SK-N-SH treated with all-trans-retinoic acid at 6 μM for 48 hours (cell line): Measurements from ENCODE around the gene WBP11.
A peak's percentile ranks its signal among the peaks of the same experiment; 100 is the strongest.

Experiments used
- ATAC-seq: fragments of 200-7000 bp; cut with Tn5 transposase; 3 replicates; pipeline ENCODE4 v1.9.1; 2020; ENCODE audit warnings: mild to moderate bottlenecking, moderate library complexity
- ARNTL ChIP-seq: fragments of 450-650 bp; formaldehyde crosslinking; IDR thresholded peaks from 2 replicates; pipeline ENCODE4 v1.5.0; 2020; ENCODE audit warnings: low read depth, mild to moderate bottlenecking, moderate library complexity, borderline replicate concordance
- BACH2 ChIP-seq: fragments of 250-450 bp; sonication (Bioruptor Pico); IDR thresholded peaks from 2 replicates; pipeline ENCODE4 v1.9.0; 2021; ENCODE audit warnings: mild to moderate bottlenecking, borderline replicate concordance
- CSDC2 ChIP-seq: fragments of 250-450 bp; sonication (Bioruptor Pico); IDR thresholded peaks from 2 replicates; pipeline ENCODE4 v1.5.0; 2020; ENCODE audit warnings: mild to moderate bottlenecking, moderate library complexity
- ESRRG ChIP-seq: fragments of 250-450 bp; sonication (Bioruptor Pico); IDR thresholded peaks from 2 replicates; pipeline ENCODE4 v1.6.1; 2021; ENCODE audit warnings: mild to moderate bottlenecking
- ISL1 ChIP-seq: fragments of 250-450 bp; sonication (Bioruptor Pico); IDR thresholded peaks from 2 replicates; pipeline ENCODE4 v2.1.2; 2022; ENCODE audit warnings: mild to moderate bottlenecking, moderate library complexity
- OSR1 ChIP-seq: fragments of 250-450 bp; sonication (Bioruptor Pico); IDR thresholded peaks from 2 replicates; pipeline ENCODE4 v1.8.0; 2022; ENCODE audit warnings: moderate library complexity, mild to moderate bottlenecking, inconsistent platforms
- POU6F1 ChIP-seq: fragments of 250-450 bp; sonication (Bioruptor Pico); IDR thresholded peaks from 2 replicates; pipeline ENCODE4 v1.8.0; 2021; ENCODE audit warnings: low read depth, mild to moderate bottlenecking, moderate library complexity, borderline replicate concordance
- RARB ChIP-seq: fragments of 250-450 bp; sonication (Bioruptor Pico); IDR thresholded peaks from 2 replicates; pipeline ENCODE4 v1.8.0; 2021; ENCODE audit warnings: mild to moderate bottlenecking, moderate library complexity
- TCF4 ChIP-seq: fragments of 250-450 bp; sonication (Bioruptor Pico); IDR thresholded peaks from 2 replicates; pipeline ENCODE4 v1.8.0; 2021; ENCODE audit warnings: mild to moderate bottlenecking, moderate library complexity, borderline replicate concordance
- TOX ChIP-seq: fragments of 250-450 bp; sonication (Bioruptor Pico); IDR thresholded peaks from 2 replicates; pipeline ENCODE4 v1.8.0; 2021; ENCODE audit warnings: mild to moderate bottlenecking, moderate library complexity, borderline replicate concordance
- TSHZ2 ChIP-seq: fragments of 250-450 bp; sonication (Bioruptor Pico); IDR thresholded peaks from 2 replicates; pipeline ENCODE4 v1.5.0; 2020; ENCODE audit warnings: mild to moderate bottlenecking, moderate library complexity
- ZC3H10 ChIP-seq: fragments of 250-450 bp; sonication (Bioruptor Pico); IDR thresholded peaks from 2 replicates; pipeline ENCODE4 v1.5.1; 2021; ENCODE audit warnings: mild to moderate bottlenecking, moderate library complexity
- ZFP3 ChIP-seq: fragments of 250-450 bp; sonication (Bioruptor Pico); IDR thresholded peaks from 2 replicates; pipeline ENCODE4 v1.5.0; 2020; ENCODE audit warnings: mild to moderate bottlenecking, moderate library complexity
- ZFP30 ChIP-seq: fragments of 450-650 bp; formaldehyde crosslinking; IDR thresholded peaks from 2 replicates; pipeline ENCODE4 v1.5.0; 2022; ENCODE audit warnings: mild to moderate bottlenecking, moderate library complexity
- ZNF565 ChIP-seq: fragments of 450-650 bp; formaldehyde crosslinking; conservative IDR thresholded peaks from 2 replicates; pipeline ENCODE4 v1.5.0; 2020; ENCODE audit warnings: low read depth, mild to moderate bottlenecking, moderate library complexity
- TF ChIP-seq, protein P1 (sequence below): fragments of 250-450 bp; sonication (Bioruptor Pico); IDR thresholded peaks from 2 replicates; pipeline ENCODE4 v1.5.1; 2020; ENCODE audit warnings: low read depth, mild to moderate bottlenecking, moderate library complexity
- TF ChIP-seq, protein P2 (sequence below): fragments of 250-450 bp; sonication (Bioruptor Pico); IDR thresholded peaks from 2 replicates; pipeline ENCODE4 v1.5.1; 2021; ENCODE audit warnings: mild to moderate bottlenecking, moderate library complexity
- TF ChIP-seq, protein P3 (sequence below): fragments of 250-450 bp; sonication (Bioruptor Pico); IDR thresholded peaks from 2 replicates; pipeline ENCODE4 v1.8.0; 2020; ENCODE audit warnings: mild to moderate bottlenecking, moderate library complexity, borderline replicate concordance

Gene WBP11

DNA sequence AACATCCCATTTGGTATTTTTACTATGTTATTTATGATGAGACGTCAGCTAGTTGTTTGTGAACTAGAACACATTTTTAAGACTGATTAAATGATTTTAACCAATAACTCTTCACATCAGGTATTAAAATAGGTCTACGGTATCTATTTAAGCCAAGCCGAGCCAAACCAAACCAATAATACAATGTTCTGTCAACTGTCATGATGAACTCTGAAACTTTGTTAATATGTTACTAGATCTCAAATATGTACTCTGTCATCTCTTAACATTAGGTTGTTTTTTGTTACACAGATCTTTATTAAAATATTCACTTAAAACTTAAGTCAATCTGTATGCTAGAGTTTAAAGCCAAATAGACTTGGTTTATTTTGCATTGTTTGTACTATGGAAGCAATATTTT, 39.0 kb upstream of the WBP11 start (continued):
- TF ChIP-seq POU6F1 (no peak), OSR1 (CRISPR knock-in tag) (no peak), TCF4 (CRISPR knock-in tag) (no peak), CSDC2 (no peak)

DNA sequence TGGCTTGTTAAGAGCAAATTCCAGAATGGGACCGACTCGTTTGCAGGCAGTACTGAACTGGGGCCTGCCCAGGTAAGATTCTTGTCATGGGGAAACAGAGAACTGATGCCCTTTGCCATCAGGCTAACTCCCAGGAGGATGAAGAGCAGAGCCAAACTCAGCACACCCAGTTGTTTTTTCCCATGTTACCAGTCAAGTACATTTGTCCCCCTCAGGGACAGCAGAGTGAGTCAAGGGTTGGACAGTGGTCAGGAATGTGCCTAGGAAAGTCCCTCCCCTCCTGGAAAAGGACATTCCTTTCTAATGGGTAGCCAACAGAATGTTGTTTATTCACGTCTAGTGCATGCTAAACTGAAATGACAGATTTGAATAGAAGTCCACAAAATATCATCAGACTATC, 38.5 kb upstream of the WBP11 start:
- ATAC-seq = peak; percentile 73
- TF ChIP-seq ISL1 (CRISPR knock-in tag) = peak; percentile 86
- no peak for TF ChIP-seq RARB (CRISPR knock-in tag)
- TF ChIP-seq, protein P1, sequence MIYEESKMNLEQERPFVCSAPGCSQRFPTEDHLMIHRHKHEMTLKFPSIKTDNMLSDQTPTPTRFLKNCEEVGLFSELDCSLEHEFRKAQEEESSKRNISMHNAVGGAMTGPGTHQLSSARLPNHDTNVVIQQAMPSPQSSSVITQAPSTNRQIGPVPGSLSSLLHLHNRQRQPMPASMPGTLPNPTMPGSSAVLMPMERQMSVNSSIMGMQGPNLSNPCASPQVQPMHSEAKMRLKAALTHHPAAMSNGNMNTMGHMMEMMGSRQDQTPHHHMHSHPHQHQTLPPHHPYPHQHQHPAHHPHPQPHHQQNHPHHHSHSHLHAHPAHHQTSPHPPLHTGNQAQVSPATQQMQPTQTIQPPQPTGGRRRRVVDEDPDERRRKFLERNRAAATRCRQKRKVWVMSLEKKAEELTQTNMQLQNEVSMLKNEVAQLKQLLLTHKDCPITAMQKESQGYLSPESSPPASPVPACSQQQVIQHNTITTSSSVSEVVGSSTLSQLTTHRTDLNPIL (CRISPR knock-in tag) = peak; percentile 35; the same call in 1 of the 2 replicates
- TF ChIP-seq, all 23 proteins: peak for 2

- no peak for ATAC-seq
- no peak for TF ChIP-seq BACH2
- TF ChIP-seq, protein P2, sequence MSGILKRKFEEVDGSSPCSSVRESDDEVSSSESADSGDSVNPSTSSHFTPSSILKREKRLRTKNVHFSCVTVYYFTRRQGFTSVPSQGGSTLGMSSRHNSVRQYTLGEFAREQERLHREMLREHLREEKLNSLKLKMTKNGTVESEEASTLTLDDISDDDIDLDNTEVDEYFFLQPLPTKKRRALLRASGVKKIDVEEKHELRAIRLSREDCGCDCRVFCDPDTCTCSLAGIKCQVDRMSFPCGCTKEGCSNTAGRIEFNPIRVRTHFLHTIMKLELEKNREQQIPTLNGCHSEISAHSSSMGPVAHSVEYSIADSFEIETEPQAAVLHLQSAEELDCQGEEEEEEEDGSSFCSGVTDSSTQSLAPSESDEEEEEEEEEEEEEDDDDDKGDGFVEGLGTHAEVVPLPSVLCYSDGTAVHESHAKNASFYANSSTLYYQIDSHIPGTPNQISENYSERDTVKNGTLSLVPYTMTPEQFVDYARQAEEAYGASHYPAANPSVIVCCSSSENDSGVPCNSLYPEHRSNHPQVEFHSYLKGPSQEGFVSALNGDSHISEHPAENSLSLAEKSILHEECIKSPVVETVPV = no peak
- no peak for TF ChIP-seq TOX (CRISPR knock-in tag)
- TF ChIP-seq ZNF565 = no peak
- TF ChIP-seq, protein P3, sequence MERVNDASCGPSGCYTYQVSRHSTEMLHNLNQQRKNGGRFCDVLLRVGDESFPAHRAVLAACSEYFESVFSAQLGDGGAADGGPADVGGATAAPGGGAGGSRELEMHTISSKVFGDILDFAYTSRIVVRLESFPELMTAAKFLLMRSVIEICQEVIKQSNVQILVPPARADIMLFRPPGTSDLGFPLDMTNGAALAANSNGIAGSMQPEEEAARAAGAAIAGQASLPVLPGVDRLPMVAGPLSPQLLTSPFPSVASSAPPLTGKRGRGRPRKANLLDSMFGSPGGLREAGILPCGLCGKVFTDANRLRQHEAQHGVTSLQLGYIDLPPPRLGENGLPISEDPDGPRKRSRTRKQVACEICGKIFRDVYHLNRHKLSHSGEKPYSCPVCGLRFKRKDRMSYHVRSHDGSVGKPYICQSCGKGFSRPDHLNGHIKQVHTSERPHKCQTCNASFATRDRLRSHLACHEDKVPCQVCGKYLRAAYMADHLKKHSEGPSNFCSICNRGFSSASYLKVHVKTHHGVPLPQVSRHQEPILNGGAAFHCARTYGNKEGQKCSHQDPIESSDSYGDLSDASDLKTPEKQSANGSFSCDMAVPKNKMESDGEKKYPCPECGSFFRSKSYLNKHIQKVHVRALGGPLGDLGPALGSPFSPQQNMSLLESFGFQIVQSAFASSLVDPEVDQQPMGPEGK = no peak
- TF ChIP-seq ZFP30 (CRISPR knock-in tag) = no peak
- no peak for TF ChIP-seq ZC3H10 (CRISPR knock-in tag)
- no peak for TF ChIP-seq ARNTL (CRISPR knock-in tag)
- TF ChIP-seq TSHZ2 (CRISPR knock-in tag) = no peak
- TF ChIP-seq POU6F1 = no peak
- TF ChIP-seq ESRRG = no peak
- TF ChIP-seq CSDC2 = no peak
- no peak for TF ChIP-seq ZFP3 (CRISPR knock-in tag)
- no peak for TF ChIP-seq ISL1 (CRISPR knock-in tag)
- TF ChIP-seq, all 23 proteins: peak for 0
These were observed 37.3 kb upstream of the WBP11 start for GRCh38 chr12:14840616-14841015.

- no peak for TF ChIP-seq BACH2
- no peak for ATAC-seq
These were observed 36.0 kb upstream of the WBP11 start for GRCh38 chr12:14839262-14839661.
